GM12865 (cell line): ENCODE measurements around the gene CBL.

Experiments used
- DNase-seq: peaks from one replicate; pipeline ENCODE4 v3.0.0; 2010; ENCODE audit warnings: low read depth
- H3K4me3 ChIP-seq: 2 replicates; pipeline ENCODE4 v1.5.1; 2011; ENCODE audit warnings: mild to moderate bottlenecking, low read depth, low read length, control low read depth
- TF ChIP-seq, protein P1 (sequence below): IDR thresholded peaks from 2 replicates; pipeline ENCODE4 v1.5.1; 2011; ENCODE audit warnings: low read length, control low read depth, low read depth, inconsistent platforms; ENCODE audit not compliant: insufficient read depth; ENCODE audit errors: missing control alignments

Gene CBL

DNA sequence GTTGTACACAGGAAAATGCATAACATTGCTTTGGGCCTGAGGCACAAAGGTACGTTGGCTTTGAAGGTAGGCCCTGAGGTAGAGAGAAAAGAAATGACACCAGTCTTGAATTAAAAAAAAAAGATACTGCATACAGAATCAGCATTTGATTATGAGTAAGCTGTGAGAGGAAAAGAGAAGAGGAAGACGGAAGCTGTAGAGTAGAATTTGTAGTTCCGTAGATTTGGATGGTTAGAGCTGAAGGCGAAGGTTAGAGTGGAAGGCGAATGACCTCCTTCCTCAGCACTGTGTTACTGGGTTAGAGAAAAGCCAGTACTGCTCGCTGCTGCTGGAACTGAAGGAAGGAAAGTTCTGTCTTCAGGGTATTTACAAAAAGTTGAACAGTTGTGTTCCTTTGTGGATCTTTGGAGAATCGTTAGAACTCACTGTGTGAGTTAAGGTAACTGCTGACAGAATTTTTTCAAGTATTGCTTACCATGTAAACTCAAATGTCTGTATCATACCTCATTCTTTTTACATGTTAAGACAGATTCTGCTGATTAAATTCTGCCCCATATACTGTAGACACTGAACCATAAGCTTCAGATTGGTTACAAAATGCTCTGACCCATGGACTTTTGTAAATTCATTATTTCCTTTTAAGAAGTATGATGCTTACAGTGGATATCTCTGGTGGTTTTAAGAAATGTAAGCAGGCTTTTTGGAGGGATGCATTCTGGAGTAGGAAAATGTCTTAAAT lies 60.5 kb downstream of the CBL start:
- TF ChIP-seq, protein P1, sequence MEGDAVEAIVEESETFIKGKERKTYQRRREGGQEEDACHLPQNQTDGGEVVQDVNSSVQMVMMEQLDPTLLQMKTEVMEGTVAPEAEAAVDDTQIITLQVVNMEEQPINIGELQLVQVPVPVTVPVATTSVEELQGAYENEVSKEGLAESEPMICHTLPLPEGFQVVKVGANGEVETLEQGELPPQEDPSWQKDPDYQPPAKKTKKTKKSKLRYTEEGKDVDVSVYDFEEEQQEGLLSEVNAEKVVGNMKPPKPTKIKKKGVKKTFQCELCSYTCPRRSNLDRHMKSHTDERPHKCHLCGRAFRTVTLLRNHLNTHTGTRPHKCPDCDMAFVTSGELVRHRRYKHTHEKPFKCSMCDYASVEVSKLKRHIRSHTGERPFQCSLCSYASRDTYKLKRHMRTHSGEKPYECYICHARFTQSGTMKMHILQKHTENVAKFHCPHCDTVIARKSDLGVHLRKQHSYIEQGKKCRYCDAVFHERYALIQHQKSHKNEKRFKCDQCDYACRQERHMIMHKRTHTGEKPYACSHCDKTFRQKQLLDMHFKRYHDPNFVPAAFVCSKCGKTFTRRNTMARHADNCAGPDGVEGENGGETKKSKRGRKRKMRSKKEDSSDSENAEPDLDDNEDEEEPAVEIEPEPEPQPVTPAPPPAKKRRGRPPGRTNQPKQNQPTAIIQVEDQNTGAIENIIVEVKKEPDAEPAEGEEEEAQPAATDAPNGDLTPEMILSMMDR = no peak
- DNase-seq = no peak
- H3K4me3 ChIP-seq = no peak overlapping the region

DNA sequence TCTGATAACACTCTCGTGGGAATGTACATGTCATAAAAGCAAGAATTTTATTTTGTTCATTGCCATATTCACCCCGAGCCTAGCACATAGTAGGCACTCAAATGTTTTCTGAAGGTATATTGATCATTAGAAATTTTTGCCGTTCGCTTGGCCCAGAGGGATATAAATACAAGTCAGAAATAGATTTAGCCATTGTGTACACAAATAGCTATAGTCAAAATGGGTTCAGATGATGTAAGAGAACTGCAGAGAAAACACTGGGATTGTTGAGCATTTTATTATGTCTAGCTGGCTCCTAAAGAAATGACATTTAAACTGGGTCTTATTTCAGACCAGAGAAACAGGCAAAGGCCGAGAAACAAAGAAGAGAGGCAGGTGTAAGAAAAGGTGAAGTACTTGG lies 61.5 kb downstream of the CBL start:
- no peak overlapping the region for H3K4me3 ChIP-seq
- TF ChIP-seq, protein P1 = no peak
- no peak for DNase-seq

- no peak for DNase-seq
- H3K4me3 ChIP-seq = no peak overlapping the region
- TF ChIP-seq, protein P1 = no peak
These were observed 67.6 kb downstream of the CBL start for GRCh38 chr11:119273721-119274120.

DNA sequence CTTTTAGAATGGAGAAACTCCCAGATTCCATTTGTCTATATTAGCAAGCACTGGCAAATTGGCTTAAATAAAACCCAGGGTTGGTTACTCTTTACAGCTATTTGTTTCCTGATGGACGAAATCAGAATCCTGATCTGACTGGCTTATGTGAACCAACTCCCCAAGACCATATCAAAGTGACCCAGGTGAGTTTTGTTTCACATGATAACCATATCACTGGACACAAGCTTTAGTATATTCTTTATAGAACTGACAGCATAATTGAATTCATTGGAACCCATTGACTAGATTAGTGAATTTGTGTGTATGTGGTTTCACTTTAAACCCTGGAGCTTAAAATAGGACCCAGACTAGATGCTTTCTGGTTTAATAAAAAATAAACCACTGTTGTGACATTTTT lies 71.5 kb downstream of the CBL start:
- no peak overlapping the region for H3K4me3 ChIP-seq
- no peak for DNase-seq
- TF ChIP-seq, protein P1 = no peak

GRCh38 chr11:119282495-119282894 lies 76.4 kb downstream of the CBL start:
- H3K4me3 ChIP-seq = no peak overlapping the region
- DNase-seq = no peak
- TF ChIP-seq, protein P1 = no peak

- peak; percentile 67 for DNase-seq
- H3K4me3 ChIP-seq = no peak overlapping the region
- TF ChIP-seq, protein P1 = peak; percentile 39
These were observed 78.4 kb downstream of the CBL start for GRCh38 chr11:119284344-119285157.
